NCI-H774 (cell line): ENCODE data around the gene C17orf107.

Experiments used
- DNase-seq: peaks from one replicate; lab custom pipeline; 2025; lab: John Stamatoyannopoulos, UW

C17orf107 gene

DNA sequence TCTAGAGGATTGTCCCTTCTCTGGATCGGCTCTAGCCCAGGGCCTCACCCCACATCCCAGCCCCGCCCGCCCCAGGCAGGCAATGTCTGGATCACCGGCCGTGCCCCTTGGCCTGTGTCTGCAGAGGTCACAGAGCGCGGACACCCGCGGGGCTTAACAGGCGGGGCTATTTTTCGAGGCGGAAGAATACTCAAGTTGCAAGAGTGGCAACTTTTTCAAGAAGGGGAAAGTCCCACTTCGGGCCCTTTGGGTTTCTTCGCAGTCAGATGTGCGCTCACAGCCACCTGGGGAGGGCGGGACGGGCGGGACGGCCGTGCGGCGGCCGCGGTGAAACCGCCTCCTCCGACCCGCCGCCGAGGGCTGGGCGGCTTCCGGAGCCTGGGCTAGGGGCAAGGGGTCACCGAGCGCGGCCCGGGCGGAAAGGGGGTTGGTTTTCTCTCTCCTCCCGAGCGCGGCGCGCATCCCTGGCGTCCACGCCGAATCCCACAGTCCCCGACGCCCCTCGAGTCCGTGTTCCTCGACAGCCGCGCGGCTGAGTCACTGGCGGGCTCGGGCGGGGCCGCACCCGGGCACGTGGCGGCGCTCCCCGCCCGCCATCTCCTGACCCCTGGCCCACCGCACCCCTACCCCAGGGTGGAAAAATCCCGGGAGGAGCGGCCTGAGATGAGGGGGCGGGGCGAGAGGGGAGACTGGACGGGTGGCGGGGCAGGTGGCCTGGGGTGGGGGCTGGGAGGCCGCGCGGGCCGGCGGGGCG, 50.2 kb downstream of the C17orf107 start:
- no peak for DNase-seq

DNA sequence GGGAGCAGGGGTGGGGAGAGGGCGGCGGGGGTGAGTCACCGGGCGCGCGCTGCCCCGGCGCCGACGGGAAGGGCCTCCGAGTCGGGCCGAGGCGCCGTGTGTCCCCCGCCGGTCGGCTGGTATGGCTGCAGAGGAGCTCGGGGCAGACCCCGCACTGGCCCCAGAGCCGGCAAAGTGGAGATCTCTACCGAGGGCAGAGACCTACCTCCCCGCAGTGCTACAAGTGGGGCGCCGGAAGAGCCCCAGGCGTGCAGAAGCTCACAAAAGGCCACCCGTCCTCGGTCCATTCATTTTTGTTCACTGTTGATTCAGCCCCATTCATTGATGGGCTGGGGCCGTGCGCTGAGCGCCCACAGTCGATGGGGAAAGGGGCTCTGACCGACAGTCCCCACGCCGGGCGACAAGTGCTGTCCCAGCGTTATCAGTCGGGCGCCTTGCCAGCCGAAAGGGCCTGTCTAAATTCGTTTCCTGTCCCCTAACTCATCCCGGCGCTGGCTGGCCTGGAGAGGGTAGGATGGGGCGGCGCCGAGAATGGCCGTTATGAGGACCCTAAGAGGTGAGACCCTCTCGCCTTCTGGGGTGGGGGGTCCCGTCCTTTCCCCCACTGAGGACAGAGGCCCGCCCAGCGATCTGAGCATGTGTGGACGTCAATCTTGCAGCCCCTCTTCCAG, 50.9 kb downstream of the C17orf107 start:
- peak; percentile 23 for DNase-seq

DNA sequence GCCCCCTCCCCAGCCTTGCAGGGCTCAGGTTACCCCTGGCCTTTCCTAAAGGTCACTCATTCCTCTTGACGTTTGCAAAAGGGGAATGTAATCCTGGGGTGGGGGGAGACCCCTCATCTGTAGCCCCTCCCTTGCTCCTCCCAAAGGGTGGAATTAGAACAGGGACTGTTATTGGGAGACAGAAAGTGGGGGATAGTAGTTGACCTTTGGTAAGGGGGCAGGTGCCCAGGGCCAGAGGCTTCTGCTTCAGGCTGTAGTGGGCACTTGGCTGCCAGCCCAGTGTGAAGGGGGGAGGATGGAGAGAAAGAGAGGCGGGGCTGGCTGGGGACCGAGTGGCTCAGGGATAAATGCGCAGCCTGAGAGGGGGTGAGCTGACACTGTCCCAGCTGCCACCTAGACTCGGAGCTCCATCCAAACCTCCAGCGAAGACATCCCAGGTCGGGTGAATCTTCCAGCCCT, 51.4 kb downstream of the C17orf107 start, which contains the start of gene ENO3:
Gene ENO3, plus strand, starts transcription at position 374 of the 459 bp plus-strand sequence. CDS start 711 bp downstream, outside the sequence.
- no peak for DNase-seq

DNA sequence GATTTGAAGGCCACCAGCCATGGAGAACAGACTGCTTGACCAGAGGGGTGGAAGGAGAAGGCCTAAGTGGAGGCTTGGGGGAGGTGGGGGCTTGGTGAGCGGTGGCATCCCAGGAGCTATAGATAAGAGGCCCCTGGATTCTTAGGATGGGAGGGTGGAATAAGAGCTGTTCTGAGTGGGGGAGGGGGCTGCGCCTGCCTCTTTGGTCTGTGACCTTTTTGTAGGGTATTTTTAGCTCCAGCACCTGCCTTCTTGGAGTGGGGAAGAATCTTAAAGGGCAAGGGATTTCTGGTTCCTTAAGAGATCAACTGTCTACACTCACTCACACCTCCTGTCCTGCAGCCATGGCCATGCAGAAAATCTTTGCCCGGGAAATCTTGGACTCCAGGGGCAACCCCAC, 52.1 kb downstream of the C17orf107 start:
- DNase-seq: no peak
